Stimulated activated CD4-positive, alpha-beta T cell treated with anti-CD3 and anti-CD28 coated beads, Interleukin-1b, Interleukin-23, amount 100 ng/mL, for 1 hour (primary cell): ENCODE data around the gene KRTAP4-12.
"Not testable (repeated sequence)": the region's sequence is repeated elsewhere in the genome, so short reads cannot be mapped to it uniquely, and the experiment has no call there.

Source experiments
- DNase-seq, 2 donors: peaks; one replicate each; pipeline ENCODE4 v3.0.0-alpha.2; 2020; ENCODE audit warnings: low read depth in 2 of 2

KRTAP4-12 gene

GRCh38 chr17:41126412-41126811 is 2.4 kb upstream of the KRTAP4-12 start:
- DNase-seq, result no peak

GRCh38 chr17:41125064-41125463 is 1.1 kb upstream of the KRTAP4-12 start:
- DNase-seq, result no peak

DNA sequence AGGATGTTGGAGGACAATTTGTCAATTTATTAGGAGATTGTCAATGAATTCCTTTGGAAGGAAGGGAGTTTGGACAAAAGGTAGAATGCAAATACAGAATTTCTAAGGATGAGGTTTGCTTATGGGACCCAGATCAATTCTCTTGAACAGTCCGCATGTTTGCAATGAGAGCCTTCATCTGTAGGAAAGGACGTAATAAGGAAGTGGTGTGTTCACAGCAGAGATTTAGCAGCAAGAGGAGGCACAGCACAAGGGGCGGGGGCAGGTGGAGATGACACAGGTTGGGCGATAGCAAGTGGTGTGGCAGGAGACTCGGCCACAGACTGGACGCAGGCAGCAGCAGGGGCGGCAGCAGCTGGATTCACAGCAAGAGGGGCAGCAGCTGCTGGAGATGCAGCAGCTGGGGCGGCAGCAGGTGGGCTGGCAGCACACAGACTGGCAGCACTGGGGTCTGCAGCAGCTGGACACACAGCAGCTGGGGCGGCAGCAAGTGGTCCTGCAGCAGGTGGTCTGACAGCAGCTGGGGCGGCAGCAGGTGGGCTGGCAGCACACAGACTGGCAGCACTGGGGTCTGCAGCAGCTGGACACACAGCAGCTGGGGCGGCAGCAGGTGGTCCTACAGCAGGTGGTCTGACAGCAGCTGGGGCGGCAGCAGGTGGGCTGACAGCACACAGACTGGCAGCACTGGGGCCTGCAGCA is 541 bp downstream of the KRTAP4-12 start:
- not testable (repeated sequence) for DNase-seq

DNA sequence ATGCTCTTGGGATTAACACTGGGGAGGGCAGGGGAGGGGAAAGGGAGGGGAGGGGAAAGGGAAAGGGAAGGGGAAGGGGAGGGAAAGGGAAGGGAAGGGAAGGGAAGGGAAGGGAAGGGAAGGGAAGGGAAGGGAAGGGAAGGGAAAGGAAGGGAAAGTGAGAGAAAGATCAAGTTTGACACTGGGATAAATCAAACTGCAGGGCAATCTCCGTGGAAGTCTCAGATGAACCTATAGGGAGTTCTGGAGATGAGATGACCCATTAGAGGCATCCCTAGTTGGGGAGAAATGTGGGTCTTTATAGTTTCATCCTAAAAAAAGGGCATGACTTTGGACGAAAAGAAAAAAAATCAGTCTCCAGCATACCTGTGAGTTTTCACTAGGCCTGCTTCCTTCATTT is 2.2 kb downstream of the KRTAP4-12 start:
- no peak for DNase-seq

- not testable (repeated sequence) for DNase-seq
Observed at GRCh38 chr17:41119696-41120690, 4.0 kb downstream of the KRTAP4-12 start.

DNA sequence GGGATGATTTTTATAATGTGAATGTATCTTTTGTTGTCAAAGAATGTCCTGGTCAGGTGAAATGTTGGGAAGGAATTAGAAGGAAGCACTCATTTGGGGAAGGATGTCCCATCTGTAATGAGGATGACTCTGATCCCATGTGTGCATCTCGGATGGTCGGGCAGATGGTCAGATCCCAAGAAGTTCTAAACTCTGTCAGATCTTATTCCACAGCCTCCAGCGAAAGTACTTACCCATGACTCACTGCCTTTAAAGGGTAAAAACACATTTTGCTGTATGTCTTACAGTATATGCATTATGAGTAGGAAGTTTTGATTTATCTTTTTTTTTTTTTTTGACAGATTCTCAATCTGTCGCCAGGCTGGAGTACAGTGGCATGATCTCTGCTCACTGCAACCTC is 5.3 kb downstream of the KRTAP4-12 start:
- no peak for DNase-seq

- not testable (repeated sequence) for DNase-seq
Observed at GRCh38 chr17:41117846-41118386, 6.1 kb downstream of the KRTAP4-12 start, which contains the start of gene KRTAP4-11. KRTAP4-11 (minus strand) TSS chr17:41118373; CDS start chr17:41118315, 58 bp downstream.

DNA sequence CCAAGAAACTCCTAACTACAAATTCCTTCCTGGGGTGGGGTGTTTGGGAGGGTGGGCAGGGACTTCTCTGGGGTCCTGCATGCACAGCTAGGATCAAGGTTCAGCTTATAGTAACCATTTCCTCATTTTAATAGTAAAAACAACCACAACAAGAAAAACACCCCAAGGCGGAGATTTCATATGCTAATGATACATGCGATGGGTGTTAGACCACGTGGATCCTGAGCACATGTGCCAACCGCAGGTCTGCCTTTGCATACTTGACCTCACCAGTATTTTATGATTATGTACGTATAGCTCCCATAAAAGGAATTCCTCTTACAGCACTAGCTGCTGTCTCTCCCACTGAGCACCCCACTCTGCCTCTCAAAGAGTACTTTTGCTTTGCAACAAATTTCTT is 7.7 kb downstream of the KRTAP4-12 start:
- DNase-seq, result no peak

GRCh38 chr17:41111151-41111885 is 12.7 kb downstream of the KRTAP4-12 start:
- DNase-seq, result no peak

- not testable (repeated sequence) for DNase-seq
Observed at GRCh38 chr17:41108728-41109386, 15.1 kb downstream of the KRTAP4-12 start.

GRCh38 chr17:41107941-41108450 is 16.0 kb downstream of the KRTAP4-12 start:
- no peak for DNase-seq

DNA sequence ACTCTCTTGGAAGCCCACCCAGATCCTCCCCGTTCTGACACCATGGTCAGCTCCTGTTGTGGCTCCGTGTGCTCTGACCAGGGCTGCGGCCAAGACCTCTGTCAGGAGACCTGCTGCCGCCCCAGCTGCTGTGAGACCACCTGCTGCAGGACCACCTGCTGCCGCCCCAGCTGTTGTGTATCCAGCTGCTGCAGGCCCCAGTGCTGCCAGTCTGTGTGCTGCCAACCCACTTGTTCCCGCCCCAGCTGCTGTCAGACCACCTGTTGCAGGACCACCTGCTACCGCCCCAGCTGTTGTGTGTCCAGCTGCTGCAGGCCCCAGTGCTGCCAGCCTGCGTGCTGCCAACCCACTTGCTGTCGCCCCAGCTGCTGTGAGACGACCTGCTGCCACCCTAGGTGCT is 18.6 kb downstream of the KRTAP4-12 start, which contains the start of gene KRTAP4-9:
TSS of gene KRTAP4-9 (plus strand) at position 43 of the 400 bp plus-strand sequence. CDS start at position 43, 0 bp downstream.
- not testable (repeated sequence) for DNase-seq

DNA sequence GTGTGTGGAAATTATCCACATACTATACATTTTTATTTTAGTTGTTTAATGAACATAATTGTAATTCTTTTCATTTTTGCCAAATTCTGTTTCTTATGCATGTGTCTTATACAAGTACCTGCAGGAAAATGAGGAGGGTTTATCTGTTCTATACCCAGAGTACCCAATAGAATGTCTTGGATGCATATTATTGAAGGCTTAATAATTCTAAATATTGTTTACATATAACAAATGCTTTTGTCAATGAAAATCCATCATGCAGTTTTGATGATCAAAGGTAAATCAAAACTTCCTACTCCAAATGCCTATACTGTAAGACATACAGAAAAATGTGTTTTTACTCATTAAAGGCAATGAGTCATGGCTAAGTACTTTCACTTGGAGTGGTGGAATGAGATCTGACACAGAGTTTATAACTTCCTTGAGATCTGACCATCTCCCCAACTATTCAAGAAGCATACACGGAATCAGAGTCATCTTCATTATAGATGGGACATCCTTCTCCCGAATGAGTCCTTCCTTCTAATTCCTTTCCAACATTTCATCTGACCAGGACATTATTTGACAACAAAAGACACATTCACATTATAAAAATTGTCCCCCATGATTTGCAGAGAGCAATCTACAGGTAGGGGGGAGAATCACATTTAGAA is 19.5 kb downstream of the KRTAP4-12 start:
- not testable (repeated sequence) for DNase-seq

- DNase-seq, result no peak
Observed at GRCh38 chr17:41103896-41104295, 20.1 kb downstream of the KRTAP4-12 start.

DNA sequence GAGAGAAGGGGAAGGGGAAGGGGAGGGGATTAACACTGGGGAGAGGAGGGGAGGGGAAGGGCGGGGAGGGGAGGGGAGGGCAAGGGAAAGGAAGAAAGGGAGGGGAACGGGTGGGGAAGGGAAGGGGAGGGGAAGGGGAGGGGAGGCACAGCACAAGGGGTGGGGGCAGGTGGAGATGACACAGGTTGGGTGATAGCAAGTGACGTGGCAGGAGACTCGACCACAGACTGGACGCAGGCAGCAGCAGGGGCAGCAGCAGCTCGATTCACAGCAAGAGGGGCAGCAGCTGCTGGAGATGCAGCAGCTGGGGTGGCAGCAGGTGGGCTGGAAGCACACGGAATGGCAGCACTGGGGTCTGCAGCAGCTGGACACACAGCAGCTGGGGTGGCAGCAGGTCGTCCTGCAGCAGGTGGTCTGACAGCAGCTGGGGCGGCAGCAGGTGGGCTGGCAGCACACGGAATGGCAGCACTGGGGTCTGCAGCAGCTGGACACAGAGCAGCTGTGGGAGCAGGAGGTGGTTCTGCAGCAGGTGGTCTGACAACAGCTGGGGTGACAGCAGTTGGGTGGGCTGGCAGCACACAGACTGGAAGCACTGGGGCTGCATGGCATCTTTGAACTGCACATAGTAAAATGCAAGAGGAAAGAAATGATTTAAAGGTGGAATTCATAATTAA is 22.3 kb downstream of the KRTAP4-12 start, which contains the start of gene KRTAP4-16:
TSS of gene KRTAP4-16 (minus strand) at position 624 of the 674 bp plus-strand sequence. CDS start at position 624, 0 bp downstream.
- DNase-seq, result no peak

- not testable (repeated sequence) for DNase-seq
Observed at GRCh38 chr17:41099682-41100480, 24.1 kb downstream of the KRTAP4-12 start.

- no peak for DNase-seq
Observed at GRCh38 chr17:41098481-41098880, 25.5 kb downstream of the KRTAP4-12 start.

GRCh38 chr17:41098042-41098441 is 25.9 kb downstream of the KRTAP4-12 start, which contains the start of gene KRTAP4-8:
KRTAP4-8 (minus strand) TSS chr17:41098142; CDS start chr17:41098084, 58 bp downstream.
- no peak for DNase-seq
